Gastroesophageal sphincter (tissue), 4 donors: ENCODE data around the gene SPATA9. TPM values are rescaled to one million over a fixed set of nuclear protein-coding genes. Genes with fewer than 3 reads are reported as not detected.

Experiments used
- ATAC-seq: fragments of 150-250 bp; one replicate; pipeline ENCODE4 v1.9.1; 2016; ENCODE audit warnings: mild to moderate bottlenecking, moderate library complexity
- H3K27ac ChIP-seq, 4 donors: fragments of 200-600 bp; sonication (generic) in 3 of 4; 1 replicate in 3 of 4; 2 replicates in 1 of 4; pipeline ENCODE4 v1.5.1; 2016 to 2019
- H3K27me3 ChIP-seq: fragments of 200-600 bp; sonication (generic); one replicate; pipeline ENCODE4 v1.5.1; 2019
- H3K36me3 ChIP-seq, 2 donors: fragments of 200-600 bp; sonication (generic); one replicate each; pipeline ENCODE4 v1.5.1; 2019; ENCODE audit warnings: control low read depth in 1 of 2
- H3K4me1 ChIP-seq, 3 donors: fragments of 200-600 bp; sonication (generic); 1 replicate in 2 of 3; 2 replicates in 1 of 3; pipeline ENCODE4 v1.5.1; 2016 to 2019; ENCODE audit warnings: control low read depth in 2 of 3
- H3K4me3 ChIP-seq, 2 donors: fragments of 200-600 bp; sonication (generic); one replicate each; pipeline ENCODE4 v1.5.1; 2019; ENCODE audit warnings: mild to moderate bottlenecking in 1 of 2, moderate library complexity in 1 of 2
- H3K9me3 ChIP-seq, 3 donors: fragments of 200-600 bp; sonication (generic); one replicate each; pipeline ENCODE4 v1.5.1; 2017 to 2019; ENCODE audit warnings: control low read depth in 2 of 3
- EP300 ChIP-seq: sonication (generic); formaldehyde crosslinking; IDR thresholded peaks from one replicate; pipeline ENCODE4 v1.6.1; 2017; ENCODE audit warnings: antibody characterized with exemption, mild to moderate bottlenecking
- POLR2A ChIP-seq, 2 donors: fragments of 450-650 bp; IDR thresholded peaks; one replicate each; pipeline ENCODE4 v1.6.1; 2017; ENCODE audit warnings: antibody characterized with exemption in 2 of 2, mild to moderate bottlenecking in 2 of 2, moderate library complexity in 1 of 2
- POLR2AphosphoS5 ChIP-seq: sonication (generic); formaldehyde crosslinking; IDR thresholded peaks from one replicate; pipeline ENCODE4 v1.6.1; 2017; ENCODE audit warnings: antibody characterized with exemption
- WGBS, 2 donors: methylation state at CpG; one replicate each; pipeline ENCODE4 v1.1.5; 2018; ENCODE audit warnings: low coverage in 1 of 2; 5-methylcytosine and 5-hydroxymethylcytosine counted together
- total RNA-seq, 4 donors: library from RNA; depleted of rRNA; stranded (reverse); fragments of >200 nt; gene quantifications; one replicate each; pipeline ENCODE4 v1.1.0, GENCODE V29; 2016
- TF ChIP-seq, protein P1 (sequence below), 4 experiments: fragments of 200-600 bp in 2 of 4; fragments of 450-650 bp in 2 of 4; sonication (generic) in 1 of 4; IDR thresholded peaks; one replicate each; pipeline ENCODE4 v1.5.1; 2017 to 2019; ENCODE audit warnings: antibody characterized with exemption in 4 of 4, mild to moderate bottlenecking in 2 of 4, moderate library complexity in 2 of 4

The SPATA9 gene
- total RNA-seq, 4 donors from 2014 or later = 0.27 TPM; not detected in 3

DNA sequence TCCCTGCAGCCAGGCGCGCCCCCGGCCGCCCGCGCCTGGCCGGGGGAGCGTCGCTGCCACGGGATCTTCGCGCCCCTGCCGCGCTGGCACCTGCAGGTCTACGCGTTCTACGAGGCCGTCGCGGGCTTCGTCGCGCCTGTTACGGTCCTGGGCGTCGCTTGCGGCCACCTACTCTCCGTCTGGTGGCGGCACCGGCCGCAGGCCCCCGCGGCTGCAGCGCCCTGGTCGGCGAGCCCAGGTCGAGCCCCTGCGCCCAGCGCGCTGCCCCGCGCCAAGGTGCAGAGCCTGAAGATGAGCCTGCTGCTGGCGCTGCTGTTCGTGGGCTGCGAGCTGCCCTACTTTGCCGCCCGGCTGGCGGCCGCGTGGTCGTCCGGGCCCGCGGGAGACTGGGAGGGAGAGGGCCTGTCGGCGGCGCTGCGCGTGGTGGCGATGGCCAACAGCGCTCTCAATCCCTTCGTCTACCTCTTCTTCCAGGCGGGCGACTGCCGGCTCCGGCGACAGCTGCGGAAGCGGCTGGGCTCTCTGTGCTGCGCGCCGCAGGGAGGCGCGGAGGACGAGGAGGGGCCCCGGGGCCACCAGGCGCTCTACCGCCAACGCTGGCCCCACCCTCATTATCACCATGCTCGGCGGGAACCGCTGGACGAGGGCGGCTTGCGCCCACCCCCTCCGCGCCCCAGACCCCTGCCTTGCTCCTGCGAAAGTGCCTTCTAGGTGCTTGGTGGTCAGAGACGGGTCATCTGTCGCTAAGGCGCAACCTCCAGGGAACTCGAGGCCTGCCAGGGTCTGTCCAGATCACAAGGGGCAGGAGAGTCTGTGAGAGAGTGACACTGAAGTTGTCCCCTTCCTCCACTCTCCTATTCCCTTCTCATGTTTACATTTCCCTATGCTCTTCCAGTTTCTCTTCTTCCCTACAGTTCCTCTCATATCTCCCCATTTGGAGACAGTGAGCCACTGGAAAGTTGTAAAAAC lies 61.6 kb downstream of the SPATA9 start:
- 47 to 55% methylated on average over 3 to 4 of the region's 92 CpGs for WGBS, 2 donors
- TF ChIP-seq POLR2A (IDR thresholded peaks at IDR 0.05) = no peak
- TF ChIP-seq, protein P1, sequence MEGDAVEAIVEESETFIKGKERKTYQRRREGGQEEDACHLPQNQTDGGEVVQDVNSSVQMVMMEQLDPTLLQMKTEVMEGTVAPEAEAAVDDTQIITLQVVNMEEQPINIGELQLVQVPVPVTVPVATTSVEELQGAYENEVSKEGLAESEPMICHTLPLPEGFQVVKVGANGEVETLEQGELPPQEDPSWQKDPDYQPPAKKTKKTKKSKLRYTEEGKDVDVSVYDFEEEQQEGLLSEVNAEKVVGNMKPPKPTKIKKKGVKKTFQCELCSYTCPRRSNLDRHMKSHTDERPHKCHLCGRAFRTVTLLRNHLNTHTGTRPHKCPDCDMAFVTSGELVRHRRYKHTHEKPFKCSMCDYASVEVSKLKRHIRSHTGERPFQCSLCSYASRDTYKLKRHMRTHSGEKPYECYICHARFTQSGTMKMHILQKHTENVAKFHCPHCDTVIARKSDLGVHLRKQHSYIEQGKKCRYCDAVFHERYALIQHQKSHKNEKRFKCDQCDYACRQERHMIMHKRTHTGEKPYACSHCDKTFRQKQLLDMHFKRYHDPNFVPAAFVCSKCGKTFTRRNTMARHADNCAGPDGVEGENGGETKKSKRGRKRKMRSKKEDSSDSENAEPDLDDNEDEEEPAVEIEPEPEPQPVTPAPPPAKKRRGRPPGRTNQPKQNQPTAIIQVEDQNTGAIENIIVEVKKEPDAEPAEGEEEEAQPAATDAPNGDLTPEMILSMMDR (IDR thresholded peaks at IDR 0.05) = no peak
- TF ChIP-seq EP300 = no peak
- TF ChIP-seq POLR2AphosphoS5 = no peak
- H3K4me3 ChIP-seq = peak overlapping the region; percentile 16 to 60
- H3K4me1 ChIP-seq = peaks cover 0 to 25% (median 18%) of the 10 kb centered on the region in 3 donors
- H3K27ac ChIP-seq = peak overlapping the region in 1 of 4 donors; percentile 65
- no peaks in the 10 kb centered on the region for H3K36me3 ChIP-seq
- no peaks in the 10 kb centered on the region for H3K9me3 ChIP-seq
- peak; percentile 54 for ATAC-seq
- H3K27me3 ChIP-seq = peaks cover 34% of the 10 kb centered on the region

DNA sequence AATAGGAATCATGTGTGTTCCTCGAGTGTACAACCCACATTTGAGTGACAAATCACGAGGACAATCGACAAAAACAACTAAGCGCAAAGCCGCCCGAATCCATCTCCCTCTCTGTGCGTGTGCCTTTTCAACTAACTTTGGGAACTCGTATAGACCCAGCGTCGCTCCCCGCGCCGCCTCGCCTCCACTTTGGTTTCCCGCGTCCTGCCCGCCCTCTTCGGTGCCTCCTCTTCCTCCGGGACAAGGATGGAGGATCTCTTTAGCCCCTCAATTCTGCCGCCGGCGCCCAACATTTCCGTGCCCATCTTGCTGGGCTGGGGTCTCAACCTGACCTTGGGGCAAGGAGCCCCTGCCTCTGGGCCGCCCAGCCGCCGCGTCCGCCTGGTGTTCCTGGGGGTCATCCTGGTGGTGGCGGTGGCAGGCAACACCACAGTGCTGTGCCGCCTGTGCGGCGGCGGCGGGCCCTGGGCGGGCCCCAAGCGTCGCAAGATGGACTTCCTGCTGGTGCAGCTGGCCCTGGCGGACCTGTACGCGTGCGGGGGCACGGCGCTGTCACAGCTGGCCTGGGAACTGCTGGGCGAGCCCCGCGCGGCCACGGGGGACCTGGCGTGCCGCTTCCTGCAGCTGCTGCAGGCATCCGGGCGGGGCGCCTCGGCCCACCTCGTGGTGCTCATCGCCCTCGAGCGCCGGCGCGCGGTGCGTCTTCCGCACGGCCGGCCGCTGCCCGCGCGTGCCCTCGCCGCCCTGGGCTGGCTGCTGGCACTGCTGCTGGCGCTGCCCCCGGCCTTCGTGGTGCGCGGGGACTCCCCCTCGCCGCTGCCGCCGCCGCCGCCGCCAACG lies 62.5 kb downstream of the SPATA9 start, which contains the start of gene GPR150:
GPR150 (plus strand) TSS at position 58 of the 840 bp plus-strand sequence; CDS start at position 247, 189 bp downstream.
- Histone ChIP-seq H3K9me3 (no peaks in the 10 kb centered on the region), H3K4me1 (peaks cover 0 to 25% (median 18%) of the 10 kb centered on the region in 3 donors), H3K27me3 (peaks cover 34% of the 10 kb centered on the region), H3K4me3 (peak within 1 kb of the TSS; percentile 39 to 60), H3K36me3 (no peaks in the 10 kb centered on the region), H3K27ac (peak within 1 kb of the TSS in 1 of 4 donors; percentile 65)
- TF ChIP-seq EP300 = no peak
- no peak for TF ChIP-seq POLR2A (IDR thresholded peaks at IDR 0.05)
- no peak for TF ChIP-seq POLR2AphosphoS5
- TF ChIP-seq, protein P1 (IDR thresholded peaks at IDR 0.05) = peak in 1 of 4 experiments; percentile 9
- ATAC-seq = peak; percentile 76
- 2 to 8% methylated on average over 7 to 15 of the region's 85 CpGs for WGBS, 2 donors

DNA sequence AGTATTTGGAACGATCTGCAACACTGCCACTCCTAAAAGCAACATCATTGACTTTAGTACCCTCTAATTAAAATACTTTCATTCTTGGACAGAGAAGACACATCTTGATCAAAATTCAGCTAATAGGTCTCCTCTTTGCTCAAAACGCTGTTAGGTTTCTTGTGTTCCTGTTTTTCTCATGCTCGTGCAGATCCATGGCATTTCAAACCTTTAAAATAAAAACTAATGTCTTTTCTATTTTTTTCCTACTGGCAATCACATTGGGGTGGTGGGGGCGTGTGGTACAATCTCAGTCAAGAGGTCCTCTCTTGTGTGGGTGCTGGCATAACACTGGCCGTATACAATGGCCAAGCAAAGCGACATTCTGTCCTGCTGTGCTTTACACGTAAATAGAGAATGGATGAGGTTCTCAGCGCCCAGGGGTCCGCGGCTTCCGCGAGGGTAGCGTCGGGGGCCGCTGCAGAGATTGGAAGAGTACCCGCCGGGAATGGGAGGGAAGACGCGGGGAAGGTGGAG lies 63.2 kb downstream of the SPATA9 start:
- Histone ChIP-seq H3K4me3 (peak overlapping the region; percentile 39 to 60), H3K9me3 (no peaks in the 10 kb centered on the region), H3K4me1 (peaks cover 0 to 25% (median 18%) of the 10 kb centered on the region in 3 donors), H3K36me3 (no peaks in the 10 kb centered on the region), H3K27me3 (peaks cover 34% of the 10 kb centered on the region), H3K27ac (no peak overlapping the region)
- ATAC-seq = no peak
- TF ChIP-seq EP300 (no peak), POLR2A (IDR thresholded peaks at IDR 0.05) (no peak), POLR2AphosphoS5 (no peak)
- TF ChIP-seq, protein P1 (IDR thresholded peaks at IDR 0.05) = no peak
- WGBS, 2 donors = 10 to 18% methylated on average over 10 of the region's 19 CpGs

DNA sequence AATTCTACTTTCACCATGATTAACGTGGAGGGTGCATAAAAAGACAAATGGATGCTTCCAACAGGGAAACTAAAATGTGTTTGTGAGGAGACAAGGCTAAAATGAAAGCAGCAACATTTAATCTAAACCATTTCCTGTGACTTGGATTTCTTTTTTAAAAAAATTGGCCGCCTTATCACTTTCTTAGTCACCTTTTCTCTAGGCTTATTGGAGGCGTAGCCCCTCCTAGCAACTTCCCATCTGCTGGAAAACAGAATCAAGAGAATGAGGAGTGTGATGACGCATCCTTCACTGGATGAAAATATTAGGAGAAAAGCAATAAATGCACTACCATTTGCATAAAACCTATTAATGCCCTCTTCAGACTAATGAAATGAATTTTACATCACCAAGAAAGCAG lies 63.7 kb downstream of the SPATA9 start:
- no peak overlapping the region for H3K4me3 ChIP-seq
- H3K27me3 ChIP-seq = peaks cover 34% of the 10 kb centered on the region
- H3K27ac ChIP-seq = no peak overlapping the region
- H3K36me3 ChIP-seq = no peaks in the 10 kb centered on the region
- ATAC-seq = no peak
- 71 to 91% methylated on average over 3 to 4 of the region's 4 CpGs for WGBS, 2 donors
- TF ChIP-seq POLR2A (IDR thresholded peaks at IDR 0.05) (no peak), EP300 (no peak), POLR2AphosphoS5 (no peak)
- TF ChIP-seq, protein P1 (IDR thresholded peaks at IDR 0.05) = no peak
- no peaks in the 10 kb centered on the region for H3K9me3 ChIP-seq
- H3K4me1 ChIP-seq = peaks cover 0 to 25% (median 18%) of the 10 kb centered on the region in 3 donors
